Natural killer cell treated with Interleukin-12 subunit alpha and Interleukin-12 subunit beta and Interleukin-15 and Interleukin-18, amount 100 ng/mL, for 72 hours (primary cell): Measurements from ENCODE around the gene PHOX2A. TPM values are rescaled to one million over a fixed set of nuclear protein-coding genes. Genes with fewer than 3 reads are reported as not detected.

Experiments used
- ATAC-seq, 2 donors: fragments of 150-1000 bp; cut with Tn5 transposase in 1 of 2; sonication (Bioruptor Pico), chemical (Tn5 transposase) in 1 of 2; 2 replicates each; pipeline ENCODE4 v1.10.0; 2021
- DNase-seq: peaks from one replicate; pipeline ENCODE4 v3.0.0; 2022; ENCODE audit warnings: low spot score
- H3K27ac Mint-ChIP-seq, 2 donors: 1 replicate in 1 of 2; 2 replicates in 1 of 2; pipeline ENCODE4 v1.8.0; 2022; ENCODE audit warnings: mixed read lengths in 2 of 2, mild to moderate bottlenecking in 1 of 2, moderate library complexity in 1 of 2
- H3K27me3 Mint-ChIP-seq, 2 donors: 1 replicate in 1 of 2; 2 replicates in 1 of 2; pipeline ENCODE4 v1.8.0; 2022; ENCODE audit warnings: mixed read lengths in 2 of 2
- H3K36me3 Mint-ChIP-seq: one replicate; pipeline ENCODE4 v1.8.0; 2022; ENCODE audit warnings: mixed read lengths
- H3K4me1 Mint-ChIP-seq, 2 donors: 1 replicate in 1 of 2; 2 replicates in 1 of 2; pipeline ENCODE4 v1.8.0; 2022; ENCODE audit warnings: low read depth in 2 of 2, mixed read lengths in 2 of 2, mild to moderate bottlenecking in 1 of 2
- H3K4me3 Mint-ChIP-seq: one replicate; pipeline ENCODE4 v1.8.0; 2022; ENCODE audit warnings: mixed read lengths
- H3K9me3 Mint-ChIP-seq: 2 replicates; pipeline ENCODE4 v1.8.0; 2022; ENCODE audit warnings: mixed read lengths
- total RNA-seq, 2 donors: library from RNA; stranded (reverse); gene quantifications; one replicate each; pipeline ENCODE4 v1.2.3, GENCODE V29; 2022

The PHOX2A gene
- total RNA-seq, 2 donors from 2014 or later = not detected

- peak overlapping the region in 1 of 2 donors; percentile 9 for H3K27ac Mint-ChIP-seq
- peaks cover 27 to 33% of the 10 kb centered on the region in 2 donors for H3K27me3 Mint-ChIP-seq
- peaks cover 9 to 11% of the 10 kb centered on the region in 2 donors for H3K4me1 Mint-ChIP-seq
- no peaks in the 10 kb centered on the region for H3K9me3 Mint-ChIP-seq
- ATAC-seq = peak in 1 of 2 donors; percentile 51
- no peak overlapping the region for H3K4me3 Mint-ChIP-seq
- H3K36me3 Mint-ChIP-seq = no peaks in the 10 kb centered on the region
- no peak for DNase-seq
These were observed 19.4 kb upstream of the PHOX2A start for GRCh38 chr11:72263361-72263760.

GRCh38 chr11:72260574-72260973, 16.6 kb upstream of the PHOX2A start:
- H3K36me3 Mint-ChIP-seq = no peaks in the 10 kb centered on the region
- H3K4me1 Mint-ChIP-seq = peaks cover 9 to 11% of the 10 kb centered on the region in 2 donors
- no peak overlapping the region for H3K4me3 Mint-ChIP-seq
- DNase-seq = no peak
- no peak overlapping the region for H3K27ac Mint-ChIP-seq
- no peaks in the 10 kb centered on the region for H3K9me3 Mint-ChIP-seq
- peaks cover 21 to 28% of the 10 kb centered on the region in 2 donors for H3K27me3 Mint-ChIP-seq
- ATAC-seq = no peak

- Mint-ChIP-seq H3K4me1 (peaks cover 9 to 11% of the 10 kb centered on the region in 2 donors), H3K9me3 (no peaks in the 10 kb centered on the region), H3K36me3 (no peaks in the 10 kb centered on the region), H3K27me3 (peaks cover 23 to 25% of the 10 kb centered on the region in 2 donors), H3K4me3 (no peak overlapping the region), H3K27ac (no peak overlapping the region)
- DNase-seq = no peak
- ATAC-seq = no peak
These were observed 15.5 kb upstream of the PHOX2A start for GRCh38 chr11:72259490-72259889.

GRCh38 chr11:72257570-72257969, 13.6 kb upstream of the PHOX2A start:
- Mint-ChIP-seq H3K4me1 (peaks cover 0 to 2% of the 10 kb centered on the region in 2 donors), H3K36me3 (no peaks in the 10 kb centered on the region), H3K4me3 (no peak overlapping the region), H3K27me3 (peaks cover 4 to 17% of the 10 kb centered on the region in 2 donors), H3K9me3 (no peaks in the 10 kb centered on the region), H3K27ac (no peak overlapping the region)
- ATAC-seq (no peak), DNase-seq (no peak)

GRCh38 chr11:72254299-72254993, 10.5 kb upstream of the PHOX2A start:
- Mint-ChIP-seq H3K4me3 (no peak overlapping the region), H3K9me3 (no peaks in the 10 kb centered on the region), H3K4me1 (no peaks in the 10 kb centered on the region), H3K27me3 (peaks cover 0 to 12% of the 10 kb centered on the region in 2 donors), H3K36me3 (no peaks in the 10 kb centered on the region), H3K27ac (no peak overlapping the region)
- DNase-seq = no peak
- no peak for ATAC-seq

GRCh38 chr11:72253392-72253791, 9.4 kb upstream of the PHOX2A start:
- no peaks in the 10 kb centered on the region for H3K36me3 Mint-ChIP-seq
- H3K27ac Mint-ChIP-seq = no peak overlapping the region
- H3K4me3 Mint-ChIP-seq = no peak overlapping the region
- H3K4me1 Mint-ChIP-seq = no peaks in the 10 kb centered on the region
- ATAC-seq (no peak), DNase-seq (no peak)
- H3K9me3 Mint-ChIP-seq = no peaks in the 10 kb centered on the region
- H3K27me3 Mint-ChIP-seq = peaks cover 0 to 14% of the 10 kb centered on the region in 2 donors

- no peaks in the 10 kb centered on the region for H3K9me3 Mint-ChIP-seq
- no peak overlapping the region for H3K27ac Mint-ChIP-seq
- peaks cover 0 to 19% of the 10 kb centered on the region in 2 donors for H3K27me3 Mint-ChIP-seq
These were observed 7.6 kb upstream of the PHOX2A start for GRCh38 chr11:72251614-72252013.

GRCh38 chr11:72250661-72251464, 6.9 kb upstream of the PHOX2A start:
- H3K27me3 Mint-ChIP-seq = peaks cover 0 to 19% of the 10 kb centered on the region in 2 donors
- H3K36me3 Mint-ChIP-seq = no peaks in the 10 kb centered on the region
- ATAC-seq = peak in 1 of 2 donors; percentile 27
- no peaks in the 10 kb centered on the region for H3K4me1 Mint-ChIP-seq
- DNase-seq = no peak
- H3K27ac Mint-ChIP-seq = no peak overlapping the region
- H3K4me3 Mint-ChIP-seq = no peak overlapping the region
- H3K9me3 Mint-ChIP-seq = no peaks in the 10 kb centered on the region

More at GRCh38 chr11:72251614-72252013, 7.6 kb upstream of the PHOX2A start:
- Mint-ChIP-seq H3K4me1 (no peaks in the 10 kb centered on the region), H3K4me3 (no peak overlapping the region), H3K36me3 (no peaks in the 10 kb centered on the region)
- no peak for ATAC-seq
- DNase-seq = no peak

- H3K27me3 Mint-ChIP-seq = peaks cover 0 to 15% of the 10 kb centered on the region in 2 donors
- DNase-seq = no peak
- no peaks in the 10 kb centered on the region for H3K36me3 Mint-ChIP-seq
- H3K27ac Mint-ChIP-seq = no peak overlapping the region
- ATAC-seq = no peak
- no peak overlapping the region for H3K4me3 Mint-ChIP-seq
- no peaks in the 10 kb centered on the region for H3K9me3 Mint-ChIP-seq
- H3K4me1 Mint-ChIP-seq = no peaks in the 10 kb centered on the region
These were observed 6.0 kb upstream of the PHOX2A start for GRCh38 chr11:72249961-72250360.

- H3K36me3 Mint-ChIP-seq = no peaks in the 10 kb centered on the region
- no peaks in the 10 kb centered on the region for H3K9me3 Mint-ChIP-seq
- ATAC-seq (no peak), DNase-seq (no peak)
- peaks cover 10 to 12% of the 10 kb centered on the region in 2 donors for H3K4me1 Mint-ChIP-seq
- H3K4me3 Mint-ChIP-seq = no peak overlapping the region
- no peak overlapping the region for H3K27ac Mint-ChIP-seq
- peaks cover 12 to 25% of the 10 kb centered on the region in 2 donors for H3K27me3 Mint-ChIP-seq
These were observed 3.6 kb upstream of the PHOX2A start for GRCh38 chr11:72247584-72247983.

- DNase-seq (no peak), ATAC-seq (no peak)
- Mint-ChIP-seq H3K36me3 (no peaks in the 10 kb centered on the region), H3K27ac (no peak overlapping the region), H3K4me3 (no peak overlapping the region), H3K27me3 (peaks cover 34 to 40% of the 10 kb centered on the region in 2 donors), H3K9me3 (no peaks in the 10 kb centered on the region), H3K4me1 (peaks cover 27% of the 10 kb centered on the region in 2 donors)
These were observed 1.4 kb upstream of the PHOX2A start for GRCh38 chr11:72245263-72245816.

- Mint-ChIP-seq H3K9me3 (no peaks in the 10 kb centered on the region), H3K27me3 (peaks cover 37 to 42% of the 10 kb centered on the region in 2 donors), H3K36me3 (no peaks in the 10 kb centered on the region), H3K4me3 (peak overlapping the region; percentile 24), H3K27ac (no peak overlapping the region), H3K4me1 (peaks cover 29 to 30% of the 10 kb centered on the region in 2 donors)
- no peak for ATAC-seq
- no peak for DNase-seq
These were observed 636 bp upstream of the PHOX2A start for GRCh38 chr11:72244361-72245262.
